OCI-LY1 (cell line): ENCODE measurements around the gene WDR20.

Source experiments
- CTCF ChIP-seq: fragments of 200-600 bp; sonication (generic), shearing (Covaris generic); IDR thresholded peaks from 2 replicates; pipeline ENCODE4 v1.5.1; 2017; ENCODE audit warnings: mild to moderate bottlenecking, antibody characterized with exemption, low read length, moderate library complexity, mixed read lengths
- EZH2 ChIP-seq: fragments of 200-600 bp; sonication (generic), shearing (Covaris generic); IDR thresholded peaks from 2 replicates; pipeline ENCODE4 v1.8.0; 2017; ENCODE audit warnings: borderline replicate concordance, mixed run types, mild to moderate bottlenecking, antibody characterized with exemption, low read length, moderate library complexity, mixed read lengths

GRCh38 chr14:102208741-102209140 lies 69.0 kb downstream of the WDR20 start:
- no peak for TF ChIP-seq CTCF
- TF ChIP-seq EZH2, result no peak
